ENCODE results near the gene PTH1R.

The PTH1R gene

DNA sequence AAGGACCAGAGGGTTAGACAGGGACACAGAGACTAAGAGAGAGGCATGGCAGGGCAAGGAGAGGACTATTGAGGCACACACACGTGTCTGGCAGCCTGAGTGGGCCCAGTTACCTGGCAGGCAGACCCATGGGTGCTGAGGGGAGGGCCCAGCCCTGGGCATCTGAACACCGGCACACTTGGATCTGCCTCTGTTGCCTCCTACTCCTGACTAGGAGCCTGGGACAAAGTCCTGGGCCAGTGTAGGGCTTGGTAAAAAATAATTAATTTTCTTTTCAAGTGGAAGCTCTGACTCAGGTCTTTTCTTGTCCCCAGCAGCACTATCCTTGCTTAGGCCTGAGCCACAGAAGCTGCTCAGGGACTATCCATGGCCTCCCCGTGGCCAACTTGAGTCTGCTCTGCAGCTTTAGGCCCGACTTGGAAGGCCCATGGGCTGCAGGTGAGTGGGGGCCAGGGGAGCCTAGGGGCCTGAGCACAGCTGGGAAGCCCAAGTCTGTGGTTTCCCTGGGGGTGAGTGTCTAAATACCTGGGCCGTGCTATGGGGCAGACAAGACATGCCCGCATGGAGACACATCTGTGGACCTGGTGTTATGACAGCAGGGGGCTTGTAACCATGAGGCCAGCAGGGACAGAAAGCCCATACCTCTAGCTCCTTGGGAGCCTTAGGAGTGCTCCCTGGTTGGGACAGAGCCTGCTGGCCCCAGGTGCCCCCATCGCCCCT lies at the start of gene PTH1R:
PTH1R (plus strand) TSS at position 316 of the 720 bp plus-strand sequence. CDS start 5,839 bp downstream, outside the sequence.
- Mint-ChIP-seq H3K4me3 (no peak within 1 kb of the TSS), H3K4me1 (peaks cover 21% of the 10 kb centered on the region)
- ATAC-seq: no peak

DNA sequence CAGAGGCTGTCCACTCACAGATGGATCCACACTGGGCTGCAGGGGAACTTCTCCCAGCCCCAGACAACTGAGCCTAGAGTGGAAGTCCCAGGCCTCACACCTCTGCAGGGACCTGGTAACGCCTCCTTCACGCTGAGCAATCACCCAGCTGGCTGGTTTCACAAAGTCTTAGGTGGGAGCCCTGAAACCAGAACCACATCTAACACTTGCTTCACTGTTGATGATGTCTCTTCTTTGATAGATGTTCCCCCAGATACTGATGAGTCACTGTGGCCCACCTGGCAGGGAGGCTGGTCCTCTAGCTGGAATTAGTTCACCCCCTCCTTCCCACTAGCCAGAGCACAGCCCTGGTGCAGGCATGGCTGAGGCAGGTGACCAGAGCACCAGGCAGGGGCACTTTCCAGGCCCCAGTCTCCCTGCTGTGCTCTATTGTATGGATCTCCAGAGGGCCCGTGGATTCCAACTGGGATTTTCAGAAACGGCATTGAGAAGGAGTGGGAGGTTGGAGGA lies 47.8 kb upstream of the PTH1R start:
- H3K27me3 Mint-ChIP-seq: peaks cover 7% of the 10 kb centered on the region
- DNase-seq (peak; percentile 53), ATAC-seq (peak; percentile 98)
- H3K4me3 Mint-ChIP-seq: no peak overlapping the region
- no peak overlapping the region for H3K27ac Mint-ChIP-seq
- no peaks in the 10 kb centered on the region for H3K36me3 Mint-ChIP-seq (ENCODE audit: low read depth)
- peaks cover 11% of the 10 kb centered on the region for H3K4me1 Mint-ChIP-seq
- no peaks in the 10 kb centered on the region for H3K9me3 Mint-ChIP-seq

More for the DNA sequence above, at the start of gene PTH1R:
- no peak within 1 kb of the TSS for H3K27ac Mint-ChIP-seq
- DNase-seq: no peak
- no peaks in the 10 kb centered on the region for H3K36me3 Mint-ChIP-seq (ENCODE audit: low read depth)
- H3K27me3 Mint-ChIP-seq: peaks cover 21% of the 10 kb centered on the region
- H3K9me3 Mint-ChIP-seq: no peaks in the 10 kb centered on the region

DNA sequence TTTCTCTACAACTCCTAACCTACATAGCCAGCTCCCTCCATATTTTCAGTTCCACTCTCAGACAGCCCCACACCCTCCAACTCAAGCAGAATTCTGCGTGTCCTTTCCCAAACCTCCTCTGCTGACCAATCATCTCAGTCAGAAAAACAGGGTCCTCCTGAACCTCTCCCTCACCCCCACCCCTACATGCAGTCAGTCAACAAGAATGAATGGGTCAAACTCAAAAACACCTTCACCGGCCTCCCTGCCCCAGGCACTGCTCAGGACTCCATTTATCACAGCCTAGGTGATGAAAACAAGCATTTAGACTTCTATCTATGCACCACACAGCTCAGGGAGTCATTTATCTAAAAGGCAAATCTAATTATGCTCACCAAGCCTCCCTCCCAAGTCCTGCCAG lies 46.7 kb upstream of the PTH1R start:
- H3K9me3 Mint-ChIP-seq: no peaks in the 10 kb centered on the region
- H3K4me1 Mint-ChIP-seq: peaks cover 11% of the 10 kb centered on the region
- ATAC-seq (no peak), DNase-seq (no peak)
- H3K4me3 Mint-ChIP-seq: no peak overlapping the region
- H3K36me3 Mint-ChIP-seq (ENCODE audit: low read depth): no peaks in the 10 kb centered on the region
- H3K27me3 Mint-ChIP-seq: peaks cover 7% of the 10 kb centered on the region
- no peak overlapping the region for H3K27ac Mint-ChIP-seq

DNA sequence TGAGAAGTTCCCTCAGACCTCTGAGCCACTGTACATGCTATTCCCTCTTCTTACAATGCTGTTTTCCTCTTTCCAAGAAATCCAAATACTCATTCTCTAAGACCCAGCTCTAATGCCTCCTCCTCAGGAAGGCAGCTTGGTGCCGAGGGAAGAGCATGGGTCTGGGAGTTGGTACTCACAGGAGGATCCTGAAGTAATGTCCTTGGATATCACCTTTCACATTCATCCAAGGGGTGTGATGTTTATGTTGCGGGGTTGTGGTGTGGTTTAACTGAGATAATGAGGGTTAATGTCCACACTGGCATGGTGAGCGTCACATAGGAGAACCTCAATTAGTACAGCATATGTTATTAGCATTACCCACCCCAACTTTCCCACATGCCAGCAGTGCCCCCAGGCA lies 46.2 kb upstream of the PTH1R start:
- Mint-ChIP-seq H3K27ac (no peak overlapping the region), H3K4me3 (no peak overlapping the region), H3K27me3 (peaks cover 7% of the 10 kb centered on the region), H3K9me3 (no peaks in the 10 kb centered on the region), H3K36me3 (ENCODE audit: low read depth) (no peaks in the 10 kb centered on the region), H3K4me1 (peaks cover 11% of the 10 kb centered on the region)
- DNase-seq (no peak), ATAC-seq (no peak)

DNA sequence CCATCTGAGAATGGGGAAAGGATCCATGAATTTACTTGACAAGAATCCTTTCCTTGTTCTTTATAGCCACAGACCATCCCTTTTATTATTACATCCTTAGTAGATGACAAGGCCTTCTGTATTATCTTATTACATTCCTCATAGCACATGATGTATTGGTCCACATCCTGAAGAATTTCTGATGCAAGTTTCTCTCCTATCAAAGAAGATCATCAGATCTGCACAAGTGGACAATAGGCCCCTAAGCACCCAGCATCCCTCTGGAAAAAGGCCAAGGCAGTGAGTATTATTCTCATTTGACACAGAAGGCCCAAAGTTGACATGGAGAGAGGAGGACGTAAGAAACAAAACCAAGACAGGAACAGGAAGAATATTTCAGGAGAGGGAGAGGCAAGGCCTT lies 45.7 kb upstream of the PTH1R start:
- Mint-ChIP-seq H3K27ac (no peak overlapping the region), H3K4me3 (no peak overlapping the region), H3K4me1 (peaks cover 11% of the 10 kb centered on the region), H3K27me3 (peaks cover 7% of the 10 kb centered on the region), H3K9me3 (no peaks in the 10 kb centered on the region), H3K36me3 (ENCODE audit: low read depth) (no peaks in the 10 kb centered on the region)
- DNase-seq (no peak), ATAC-seq (no peak)

DNA sequence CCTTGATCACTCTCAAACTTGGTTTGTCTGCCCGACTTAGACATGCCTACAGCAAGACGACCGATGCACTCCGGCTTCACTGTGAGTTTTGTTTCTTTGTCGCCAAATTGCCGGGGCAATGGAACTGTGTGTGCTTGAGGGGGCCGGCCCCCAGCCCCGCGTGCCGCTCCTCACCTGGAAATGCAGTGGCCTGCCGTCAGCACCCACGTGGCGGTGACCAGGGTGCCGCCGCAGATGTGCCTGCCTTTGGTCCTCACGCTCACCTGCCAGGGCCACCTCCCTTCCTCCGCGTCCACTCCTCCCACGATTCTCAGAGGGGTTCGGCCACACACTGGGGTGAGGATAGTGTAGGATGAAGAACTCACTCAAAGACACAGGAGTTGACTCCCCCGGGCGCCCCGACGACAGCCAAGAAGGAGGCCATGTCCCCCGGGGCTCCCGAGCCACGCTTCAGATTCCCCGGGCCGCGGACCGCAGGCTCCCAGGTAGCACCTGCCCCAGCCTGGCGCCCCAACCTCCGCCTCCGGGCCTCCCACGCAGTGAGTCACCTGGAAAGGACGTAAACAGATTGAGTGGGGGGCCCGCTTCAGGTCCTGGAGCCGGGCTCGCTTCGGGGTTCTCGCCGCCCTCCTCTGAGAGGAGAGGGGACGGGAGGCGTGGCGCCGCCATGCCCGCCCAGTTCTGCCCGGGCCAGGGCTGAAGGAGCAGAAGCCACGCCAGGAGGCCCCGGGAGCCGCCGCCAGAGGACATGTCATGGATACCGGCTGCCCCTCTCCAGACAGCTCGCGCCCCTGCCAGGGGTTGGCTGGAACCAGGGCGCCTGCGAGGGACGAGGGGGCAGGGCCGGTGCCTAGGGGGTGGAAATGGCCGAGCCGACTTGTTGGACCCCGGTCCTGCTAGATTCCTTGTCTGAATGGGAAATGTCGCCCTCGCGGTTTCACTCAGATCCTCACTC lies 43.9 kb upstream of the PTH1R start:
- H3K9me3 Mint-ChIP-seq: peaks cover 14% of the 10 kb centered on the region
- peaks cover 11% of the 10 kb centered on the region for H3K4me1 Mint-ChIP-seq
- H3K27me3 Mint-ChIP-seq: peaks cover 7% of the 10 kb centered on the region
- DNase-seq: no peak
- no peak for ATAC-seq
- no peak overlapping the region for H3K27ac Mint-ChIP-seq
- no peak overlapping the region for H3K4me3 Mint-ChIP-seq
- H3K36me3 Mint-ChIP-seq (ENCODE audit: low read depth): peaks cover 3% of the 10 kb centered on the region

DNA sequence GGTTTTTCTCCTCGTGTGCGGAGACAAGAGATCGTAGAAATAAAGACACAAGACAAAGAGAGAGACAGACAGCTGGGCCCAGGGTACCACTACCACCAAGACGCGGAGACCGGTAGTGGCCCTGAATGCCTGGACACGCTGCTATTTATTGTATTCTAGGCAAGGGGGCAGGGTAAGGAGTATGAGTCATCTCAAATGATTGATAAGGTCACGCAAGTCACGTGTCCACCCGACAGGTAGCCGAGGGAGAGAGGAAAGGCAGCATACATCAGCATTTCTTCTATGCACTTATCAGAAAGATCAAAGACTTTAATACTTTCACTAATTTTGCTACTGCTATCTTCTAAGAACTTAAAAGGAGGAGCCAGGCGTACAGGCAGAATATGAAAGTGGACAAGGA lies 42.5 kb upstream of the PTH1R start:
- Mint-ChIP-seq H3K36me3 (ENCODE audit: low read depth) (peaks cover 9% of the 10 kb centered on the region), H3K9me3 (peaks cover 22% of the 10 kb centered on the region), H3K4me1 (peaks cover under 1% of the 10 kb centered on the region), H3K27ac (no peak overlapping the region), H3K4me3 (no peak overlapping the region), H3K27me3 (peaks cover 7% of the 10 kb centered on the region)
- DNase-seq (no peak), ATAC-seq (no peak)

DNA sequence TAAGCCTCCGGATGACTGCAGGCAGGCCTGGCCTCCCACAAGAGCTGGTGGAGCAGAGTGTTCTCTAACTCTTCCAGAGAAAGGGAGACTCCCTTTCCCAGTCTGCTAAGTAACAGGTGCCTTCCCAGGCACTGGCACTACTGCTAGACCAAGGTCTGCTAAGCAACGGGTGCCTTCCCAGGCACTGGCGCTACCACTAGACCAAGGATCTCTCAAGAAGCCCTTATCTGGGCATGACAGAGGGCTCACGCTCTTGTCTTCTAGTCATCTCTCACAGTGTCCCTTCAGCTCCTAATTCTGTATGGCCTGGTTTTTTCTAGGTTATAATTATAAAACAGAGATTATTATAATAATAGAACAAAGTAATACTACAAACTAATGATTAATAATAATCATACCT lies 42.0 kb upstream of the PTH1R start:
- Mint-ChIP-seq H3K27me3 (peaks cover 7% of the 10 kb centered on the region), H3K4me3 (no peak overlapping the region), H3K9me3 (peaks cover 25% of the 10 kb centered on the region), H3K4me1 (no peaks in the 10 kb centered on the region), H3K27ac (no peak overlapping the region), H3K36me3 (ENCODE audit: low read depth) (peaks cover 9% of the 10 kb centered on the region)
- DNase-seq (no peak), ATAC-seq (no peak)

DNA sequence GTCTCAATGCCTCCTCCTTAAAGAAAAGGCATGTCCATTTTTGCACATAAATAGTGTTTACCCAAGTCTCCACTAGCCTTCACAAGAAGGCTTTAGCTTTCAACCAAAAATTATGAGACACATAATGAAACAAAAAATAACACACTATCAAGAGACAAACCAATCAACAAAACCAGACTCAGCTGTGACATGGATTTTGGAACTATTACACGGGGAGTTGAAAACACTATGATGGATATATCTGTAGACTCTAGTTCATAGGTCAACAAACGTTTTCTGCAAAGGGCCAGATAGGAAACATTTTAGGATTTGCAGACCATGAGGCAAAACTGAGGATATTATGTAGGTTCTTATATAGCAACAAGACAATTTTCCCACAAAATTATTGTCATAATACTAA lies 39.2 kb upstream of the PTH1R start:
- no peaks in the 10 kb centered on the region for H3K4me1 Mint-ChIP-seq
- peaks cover 52% of the 10 kb centered on the region for H3K9me3 Mint-ChIP-seq
- no peaks in the 10 kb centered on the region for H3K27me3 Mint-ChIP-seq
- DNase-seq (no peak), ATAC-seq (no peak)
- H3K27ac Mint-ChIP-seq: no peak overlapping the region
- peaks cover 9% of the 10 kb centered on the region for H3K36me3 Mint-ChIP-seq (ENCODE audit: low read depth)
- H3K4me3 Mint-ChIP-seq: no peak overlapping the region

DNA sequence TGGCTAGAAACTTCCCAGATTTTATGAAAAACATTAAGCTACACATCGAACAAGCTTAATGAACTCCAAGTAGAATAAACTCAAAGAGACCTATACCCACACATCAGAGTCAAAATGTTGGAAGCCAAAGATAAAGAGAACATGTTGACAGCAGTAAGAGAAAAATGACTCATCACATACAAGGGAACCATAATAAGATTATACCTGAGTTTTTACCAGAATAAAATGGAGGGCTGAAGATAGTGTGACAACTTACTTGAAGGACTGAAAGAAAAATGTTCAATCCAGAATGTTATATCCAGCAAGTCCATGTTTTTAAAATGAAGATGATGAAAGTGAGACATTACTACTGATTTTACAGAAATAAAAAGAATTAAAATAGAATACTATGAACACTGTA lies 37.0 kb upstream of the PTH1R start:
- H3K4me3 Mint-ChIP-seq: no peak overlapping the region
- H3K36me3 Mint-ChIP-seq (ENCODE audit: low read depth): peaks cover 9% of the 10 kb centered on the region
- DNase-seq (no peak), ATAC-seq (no peak)
- no peaks in the 10 kb centered on the region for H3K27me3 Mint-ChIP-seq
- H3K27ac Mint-ChIP-seq: no peak overlapping the region
- peaks cover 5% of the 10 kb centered on the region for H3K4me1 Mint-ChIP-seq
- H3K9me3 Mint-ChIP-seq: peaks cover 56% of the 10 kb centered on the region

DNA sequence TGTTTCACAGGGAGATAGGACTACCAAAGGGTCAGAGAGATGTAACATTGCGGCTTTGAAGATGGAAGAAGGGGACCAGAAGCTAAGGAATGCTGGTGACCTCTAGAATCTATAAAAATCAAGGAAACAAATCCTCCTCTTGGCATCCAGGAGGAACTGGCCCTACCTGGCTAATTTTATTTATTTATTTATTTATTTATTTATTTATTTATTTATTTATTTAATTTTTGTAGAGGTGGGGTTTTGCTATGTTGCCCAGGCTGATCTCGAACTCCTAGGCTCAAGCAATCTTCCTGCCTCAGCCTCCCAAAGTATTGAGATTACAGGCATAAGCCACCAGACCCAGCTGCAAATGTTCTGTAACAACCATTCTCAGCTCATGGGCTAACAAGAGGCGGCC lies 34.0 kb upstream of the PTH1R start:
- H3K27me3 Mint-ChIP-seq: no peaks in the 10 kb centered on the region
- H3K9me3 Mint-ChIP-seq: peaks cover 43% of the 10 kb centered on the region
- peaks cover 7% of the 10 kb centered on the region for H3K4me1 Mint-ChIP-seq
- DNase-seq (no peak), ATAC-seq (no peak)
- no peak overlapping the region for H3K4me3 Mint-ChIP-seq
- H3K27ac Mint-ChIP-seq: no peak overlapping the region
- peaks cover 6% of the 10 kb centered on the region for H3K36me3 Mint-ChIP-seq (ENCODE audit: low read depth)

DNA sequence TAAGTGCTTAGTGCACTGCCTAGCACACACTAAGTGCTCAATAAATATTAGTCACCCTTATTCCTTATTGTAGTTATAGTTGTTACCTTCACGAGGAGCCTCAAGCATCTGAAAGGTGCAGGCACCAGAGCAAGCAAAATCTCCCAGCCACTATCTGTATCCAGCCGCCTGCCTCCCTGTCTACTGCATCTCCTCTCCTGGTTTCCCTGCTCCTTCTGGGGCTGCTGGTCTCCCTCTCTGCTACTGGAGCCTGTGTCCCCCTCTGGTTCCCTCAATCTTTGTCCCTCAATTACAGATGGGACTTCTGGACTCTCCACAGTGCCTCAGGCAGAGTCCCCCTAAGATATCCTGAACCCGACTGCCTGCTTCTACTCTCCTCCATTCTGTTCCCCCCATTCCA lies 33.1 kb upstream of the PTH1R start:
- no peak overlapping the region for H3K27ac Mint-ChIP-seq

DNA sequence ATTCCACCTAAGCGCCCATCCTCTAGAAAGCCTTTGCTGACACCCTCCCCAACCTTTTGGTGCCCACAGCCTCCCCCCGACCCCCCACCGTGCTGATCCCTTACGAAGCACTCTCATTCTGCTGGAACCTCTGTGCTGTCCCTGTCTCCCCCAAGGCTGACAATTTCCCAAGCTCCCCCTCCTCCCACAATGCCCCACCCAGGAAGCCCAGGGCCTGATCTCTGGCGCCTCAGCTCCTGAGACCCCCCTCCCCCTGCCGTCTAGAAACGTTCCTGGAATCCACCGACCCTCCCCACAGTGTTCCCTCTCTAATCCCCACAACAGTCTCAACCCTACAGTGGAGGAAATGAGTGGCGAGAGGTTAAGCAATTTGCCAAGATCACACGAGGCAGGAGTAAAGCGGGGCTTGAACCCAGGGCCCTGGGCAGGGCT lies 32.6 kb upstream of the PTH1R start:
- no peaks in the 10 kb centered on the region for H3K27me3 Mint-ChIP-seq
- peaks cover 34% of the 10 kb centered on the region for H3K9me3 Mint-ChIP-seq
- H3K27ac Mint-ChIP-seq: no peak overlapping the region
- DNase-seq (no peak), ATAC-seq (no peak)
- peaks cover 7% of the 10 kb centered on the region for H3K4me1 Mint-ChIP-seq
- peak overlapping the region; percentile 66 for H3K4me3 Mint-ChIP-seq
- no peaks in the 10 kb centered on the region for H3K36me3 Mint-ChIP-seq (ENCODE audit: low read depth)

More for the DNA sequence above, 33.1 kb upstream of the PTH1R start:
- Mint-ChIP-seq H3K27me3 (no peaks in the 10 kb centered on the region), H3K4me1 (peaks cover 7% of the 10 kb centered on the region), H3K4me3 (no peak overlapping the region), H3K36me3 (ENCODE audit: low read depth) (peaks cover 1% of the 10 kb centered on the region), H3K9me3 (peaks cover 36% of the 10 kb centered on the region)
- DNase-seq: no peak
- ATAC-seq: no peak

DNA sequence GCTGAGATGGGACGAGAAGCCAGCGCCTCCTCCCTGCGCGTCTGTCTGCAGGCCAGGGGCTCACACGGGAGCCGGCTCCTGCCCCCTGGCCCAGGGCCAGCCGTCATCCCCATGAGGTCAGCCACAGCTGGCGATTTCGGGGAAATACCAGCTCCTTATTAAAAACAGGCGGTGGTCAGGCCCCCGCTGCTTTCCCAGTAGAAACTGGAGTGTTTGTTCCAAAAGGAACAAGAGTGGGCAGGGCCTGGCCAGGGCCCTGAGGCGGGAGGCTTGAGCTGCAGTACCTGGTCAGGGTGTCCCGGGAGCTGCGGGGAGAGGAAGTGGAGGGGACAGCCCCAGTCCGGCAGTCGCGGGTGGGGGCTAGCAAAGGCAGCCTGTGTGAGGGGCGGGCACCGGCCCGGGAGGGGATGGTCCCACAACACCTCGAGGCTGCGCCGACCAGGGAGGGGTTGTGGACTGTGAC lies 32.1 kb upstream of the PTH1R start:
- Mint-ChIP-seq H3K27me3 (no peaks in the 10 kb centered on the region), H3K9me3 (peaks cover 32% of the 10 kb centered on the region), H3K36me3 (ENCODE audit: low read depth) (no peaks in the 10 kb centered on the region), H3K27ac (peak overlapping the region; percentile 46), H3K4me3 (peak overlapping the region; percentile 66), H3K4me1 (peaks cover 7% of the 10 kb centered on the region)
- ATAC-seq: peak; percentile 38
- DNase-seq: no peak

Measured in activated naive CD8-positive, alpha-beta T cell treated with anti-CD3 and anti-CD28 coated beads, Interleukin-2, amount 50 U/mL, for 24 hours (primary cell).